ENCODE results near the gene SLAMF1. TPM values are rescaled to one million over a fixed set of nuclear protein-coding genes. Genes with fewer than 3 reads are reported as not detected.

SLAMF1 gene
- polyA plus RNA-seq, 2 donors: 0.26 to 0.29 TPM

GRCh38 chr1:160665330-160666078, 18.7 kb upstream of the SLAMF1 start:
- Histone ChIP-seq H3K27me3 (ENCODE audit: control insufficient read depth in 1 of 2, insufficient read depth in 2 of 2, low read length in 2 of 2) (no peaks in the 10 kb centered on the region), H3K27ac (ENCODE audit: low read depth in 2 of 2, low read length in 1 of 2) (no peak overlapping the region), H3K4me3 (ENCODE audit: low read depth in 1 of 2, low read length in 2 of 2) (no peak overlapping the region), H3K4me1 (ENCODE audit: control insufficient read depth in 2 of 2, insufficient read depth in 2 of 2, low read length in 1 of 2) (no peaks in the 10 kb centered on the region), H3K9me3 (ENCODE audit: control insufficient read depth in 2 of 2, insufficient read depth in 1 of 2, low read depth in 1 of 2, low read length in 1 of 2) (peaks cover 2 to 3% of the 10 kb centered on the region in 2 donors), H3K36me3 (ENCODE audit: control insufficient read depth in 2 of 2, insufficient read depth in 2 of 2, low read length in 1 of 2) (no peaks in the 10 kb centered on the region)
- 27 to 34% methylated on average over 6 of the region's 6 CpGs for WGBS, 2 donors

DNA sequence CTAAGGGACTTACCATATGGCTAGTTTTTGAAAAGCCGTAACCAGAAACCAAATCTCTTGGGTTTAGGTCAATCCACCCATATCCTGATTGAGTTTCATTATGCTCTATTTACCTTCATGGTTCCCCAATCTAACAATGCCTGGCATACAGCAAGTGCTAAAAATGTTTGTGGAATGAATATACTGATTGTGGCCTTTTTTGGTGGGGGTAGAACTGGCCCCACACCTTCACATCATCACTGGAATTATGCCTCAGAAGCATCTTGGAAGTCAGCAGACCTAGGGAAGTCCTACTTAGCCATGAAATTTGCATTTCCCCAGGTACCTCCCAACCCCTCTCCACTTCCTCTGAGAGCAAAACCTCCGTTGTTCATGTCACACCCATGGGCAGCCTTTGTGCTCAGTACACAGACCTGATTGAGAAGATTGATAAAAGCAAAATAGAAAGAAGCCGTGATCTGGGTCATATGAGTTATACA, 17.8 kb upstream of the SLAMF1 start:
- H3K36me3 ChIP-seq (ENCODE audit: control insufficient read depth in 2 of 2, insufficient read depth in 2 of 2, low read length in 1 of 2): no peaks in the 10 kb centered on the region
- 63 to 65% methylated on average over 3 of the region's 3 CpGs for WGBS, 2 donors
- no peaks in the 10 kb centered on the region for H3K27me3 ChIP-seq (ENCODE audit: control insufficient read depth in 1 of 2, insufficient read depth in 2 of 2, low read length in 2 of 2)
- H3K4me1 ChIP-seq (ENCODE audit: control insufficient read depth in 2 of 2, insufficient read depth in 2 of 2, low read length in 1 of 2): no peaks in the 10 kb centered on the region
- no peak overlapping the region for H3K4me3 ChIP-seq (ENCODE audit: low read depth in 1 of 2, low read length in 2 of 2)
- H3K9me3 ChIP-seq (ENCODE audit: control insufficient read depth in 2 of 2, insufficient read depth in 1 of 2, low read depth in 1 of 2, low read length in 1 of 2): no peaks in the 10 kb centered on the region
- H3K27ac ChIP-seq (ENCODE audit: low read depth in 2 of 2, low read length in 1 of 2): no peak overlapping the region

DNA sequence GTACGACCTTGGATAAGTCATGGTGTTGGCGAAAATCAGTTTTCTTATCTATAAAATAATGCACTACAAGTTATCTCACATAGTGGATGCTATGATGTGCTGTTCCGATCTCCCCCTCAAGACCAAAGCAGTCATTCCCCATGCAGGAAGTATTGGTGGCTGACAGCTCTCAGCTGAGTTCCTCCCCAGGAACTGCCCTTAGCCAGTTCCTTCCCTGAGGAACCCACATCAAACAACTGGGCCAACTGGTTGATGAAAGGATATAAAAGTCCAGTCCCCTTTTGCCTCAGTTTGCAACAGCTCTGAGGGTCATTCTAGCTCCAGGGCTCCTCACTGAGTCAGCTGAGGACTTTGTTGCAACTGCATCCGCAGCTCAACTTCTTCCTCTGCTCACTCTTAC, 16.1 kb upstream of the SLAMF1 start:
- no peaks in the 10 kb centered on the region for H3K27me3 ChIP-seq (ENCODE audit: control insufficient read depth in 1 of 2, insufficient read depth in 2 of 2, low read length in 2 of 2)
- no peaks in the 10 kb centered on the region for H3K9me3 ChIP-seq (ENCODE audit: control insufficient read depth in 2 of 2, insufficient read depth in 1 of 2, low read depth in 1 of 2, low read length in 1 of 2)
- no peak overlapping the region for H3K27ac ChIP-seq (ENCODE audit: low read depth in 2 of 2, low read length in 1 of 2)
- no peaks in the 10 kb centered on the region for H3K4me1 ChIP-seq (ENCODE audit: control insufficient read depth in 2 of 2, insufficient read depth in 2 of 2, low read length in 1 of 2)
- H3K4me3 ChIP-seq (ENCODE audit: low read depth in 1 of 2, low read length in 2 of 2): no peak overlapping the region
- H3K36me3 ChIP-seq (ENCODE audit: control insufficient read depth in 2 of 2, insufficient read depth in 2 of 2, low read length in 1 of 2): no peaks in the 10 kb centered on the region
- 82 to 83% methylated on average over 4 of the region's 4 CpGs for WGBS, 2 donors

DNA sequence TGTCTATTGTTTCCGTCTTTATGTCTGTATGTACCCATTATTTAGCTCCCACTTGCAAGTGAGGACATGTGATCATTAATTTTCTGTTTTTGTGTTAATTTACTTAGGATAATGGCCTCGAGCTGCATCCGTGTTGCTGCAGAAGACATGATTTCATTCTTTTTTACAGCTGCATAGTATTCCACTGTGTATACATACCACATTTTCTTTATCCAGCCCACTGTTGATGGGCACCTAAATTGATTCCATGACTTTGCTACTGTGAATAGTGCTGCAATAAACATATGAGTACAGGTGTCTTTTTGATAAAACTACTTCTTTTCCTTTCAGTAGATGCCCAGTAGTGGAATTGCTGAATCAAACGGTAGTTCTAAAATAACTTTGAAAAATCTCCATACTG, 12.7 kb upstream of the SLAMF1 start:
- H3K4me3 ChIP-seq (ENCODE audit: low read depth in 1 of 2, low read length in 2 of 2): no peak overlapping the region
- no peaks in the 10 kb centered on the region for H3K36me3 ChIP-seq (ENCODE audit: control insufficient read depth in 2 of 2, insufficient read depth in 2 of 2, low read length in 1 of 2)
- no peaks in the 10 kb centered on the region for H3K9me3 ChIP-seq (ENCODE audit: control insufficient read depth in 2 of 2, insufficient read depth in 1 of 2, low read depth in 1 of 2, low read length in 1 of 2)
- no peaks in the 10 kb centered on the region for H3K4me1 ChIP-seq (ENCODE audit: control insufficient read depth in 2 of 2, insufficient read depth in 2 of 2, low read length in 1 of 2)
- WGBS, 2 donors: 93 to 95% methylated on average over 4 of the region's 4 CpGs
- H3K27me3 ChIP-seq (ENCODE audit: control insufficient read depth in 1 of 2, insufficient read depth in 2 of 2, low read length in 2 of 2): no peaks in the 10 kb centered on the region
- no peak overlapping the region for H3K27ac ChIP-seq (ENCODE audit: low read depth in 2 of 2, low read length in 1 of 2)

DNA sequence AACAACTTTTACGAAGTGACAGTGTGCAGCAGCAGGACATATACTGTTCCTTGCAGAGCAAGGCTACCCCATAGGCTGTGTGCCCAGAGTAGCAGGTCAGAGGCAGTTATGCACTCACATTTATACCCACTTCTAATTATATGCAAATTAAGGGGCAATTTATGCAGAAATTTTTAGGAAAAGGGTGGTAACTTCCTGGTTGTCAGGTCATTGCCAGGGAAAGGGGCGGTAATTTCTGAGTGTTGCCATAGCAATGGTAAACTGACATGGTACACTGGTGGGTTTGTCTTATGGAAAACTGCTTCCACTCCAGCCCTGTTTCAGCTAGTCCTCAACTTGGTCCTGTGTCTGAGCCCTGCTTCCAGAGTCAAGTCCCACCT, 12.0 kb upstream of the SLAMF1 start:
- Histone ChIP-seq H3K27ac (ENCODE audit: low read depth in 2 of 2, low read length in 1 of 2) (no peak overlapping the region), H3K4me1 (ENCODE audit: control insufficient read depth in 2 of 2, insufficient read depth in 2 of 2, low read length in 1 of 2) (peaks cover 0 to under 1% of the 10 kb centered on the region in 2 donors), H3K4me3 (ENCODE audit: low read depth in 1 of 2, low read length in 2 of 2) (no peak overlapping the region), H3K36me3 (ENCODE audit: control insufficient read depth in 2 of 2, insufficient read depth in 2 of 2, low read length in 1 of 2) (no peaks in the 10 kb centered on the region), H3K27me3 (ENCODE audit: control insufficient read depth in 1 of 2, insufficient read depth in 2 of 2, low read length in 2 of 2) (no peaks in the 10 kb centered on the region), H3K9me3 (ENCODE audit: control insufficient read depth in 2 of 2, insufficient read depth in 1 of 2, low read depth in 1 of 2, low read length in 1 of 2) (no peaks in the 10 kb centered on the region)
- 96 to 97% methylated on average over 2 of the region's 2 CpGs for WGBS, 2 donors

GRCh38 chr1:160658162-160658813, 11.4 kb upstream of the SLAMF1 start:
- no peak overlapping the region for H3K4me3 ChIP-seq (ENCODE audit: low read depth in 1 of 2, low read length in 2 of 2)
- H3K27ac ChIP-seq (ENCODE audit: low read depth in 2 of 2, low read length in 1 of 2): no peak overlapping the region
- no peaks in the 10 kb centered on the region for H3K36me3 ChIP-seq (ENCODE audit: control insufficient read depth in 2 of 2, insufficient read depth in 2 of 2, low read length in 1 of 2)
- H3K9me3 ChIP-seq (ENCODE audit: control insufficient read depth in 2 of 2, insufficient read depth in 1 of 2, low read depth in 1 of 2, low read length in 1 of 2): no peaks in the 10 kb centered on the region
- 68 to 83% methylated on average over 8 of the region's 8 CpGs for WGBS, 2 donors
- no peaks in the 10 kb centered on the region for H3K27me3 ChIP-seq (ENCODE audit: control insufficient read depth in 1 of 2, insufficient read depth in 2 of 2, low read length in 2 of 2)
- H3K4me1 ChIP-seq (ENCODE audit: control insufficient read depth in 2 of 2, insufficient read depth in 2 of 2, low read length in 1 of 2): peaks cover 0 to 2% of the 10 kb centered on the region in 2 donors

- WGBS, 2 donors: 59 to 66% methylated on average over 5 of the region's 5 CpGs
- no peak overlapping the region for H3K4me3 ChIP-seq (ENCODE audit: low read depth in 1 of 2, low read length in 2 of 2)
- no peaks in the 10 kb centered on the region for H3K27me3 ChIP-seq (ENCODE audit: control insufficient read depth in 1 of 2, insufficient read depth in 2 of 2, low read length in 2 of 2)
- no peak overlapping the region for H3K27ac ChIP-seq (ENCODE audit: low read depth in 2 of 2, low read length in 1 of 2)
- no peaks in the 10 kb centered on the region for H3K36me3 ChIP-seq (ENCODE audit: control insufficient read depth in 2 of 2, insufficient read depth in 2 of 2, low read length in 1 of 2)
- H3K9me3 ChIP-seq (ENCODE audit: control insufficient read depth in 2 of 2, insufficient read depth in 1 of 2, low read depth in 1 of 2, low read length in 1 of 2): no peaks in the 10 kb centered on the region
- H3K4me1 ChIP-seq (ENCODE audit: control insufficient read depth in 2 of 2, insufficient read depth in 2 of 2, low read length in 1 of 2): peaks cover 0 to 2% of the 10 kb centered on the region in 2 donors
Measured at GRCh38 chr1:160657250-160657781, 10.5 kb upstream of the SLAMF1 start.

DNA sequence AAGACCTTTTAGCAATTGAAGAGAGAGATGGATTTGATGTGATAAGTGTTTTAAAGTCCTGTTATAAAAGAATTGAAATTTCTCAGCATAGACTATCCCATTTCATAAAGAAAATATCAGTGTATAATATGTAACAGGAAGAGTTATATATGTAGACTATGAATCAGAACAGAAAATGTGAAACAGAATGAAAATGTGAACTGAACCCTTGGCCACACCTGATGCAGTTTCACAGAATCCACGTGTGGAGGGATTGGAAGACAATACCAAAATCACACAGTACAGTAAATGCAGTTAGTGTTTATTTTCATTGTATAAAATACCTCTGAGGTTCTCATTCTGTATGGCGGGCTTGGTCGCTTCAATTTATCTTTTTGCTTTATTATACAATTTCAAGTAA, 9.9 kb upstream of the SLAMF1 start:
- H3K9me3 ChIP-seq (ENCODE audit: control insufficient read depth in 2 of 2, insufficient read depth in 1 of 2, low read depth in 1 of 2, low read length in 1 of 2): no peaks in the 10 kb centered on the region
- no peak overlapping the region for H3K4me3 ChIP-seq (ENCODE audit: low read depth in 1 of 2, low read length in 2 of 2)
- peaks cover 0 to 2% of the 10 kb centered on the region in 2 donors for H3K4me1 ChIP-seq (ENCODE audit: control insufficient read depth in 2 of 2, insufficient read depth in 2 of 2, low read length in 1 of 2)
- no peaks in the 10 kb centered on the region for H3K36me3 ChIP-seq (ENCODE audit: control insufficient read depth in 2 of 2, insufficient read depth in 2 of 2, low read length in 1 of 2)
- H3K27ac ChIP-seq (ENCODE audit: low read depth in 2 of 2, low read length in 1 of 2): no peak overlapping the region
- H3K27me3 ChIP-seq (ENCODE audit: control insufficient read depth in 1 of 2, insufficient read depth in 2 of 2, low read length in 2 of 2): no peaks in the 10 kb centered on the region
- WGBS, 2 donors: 59 to 66% methylated on average over 3 of the region's 3 CpGs

DNA sequence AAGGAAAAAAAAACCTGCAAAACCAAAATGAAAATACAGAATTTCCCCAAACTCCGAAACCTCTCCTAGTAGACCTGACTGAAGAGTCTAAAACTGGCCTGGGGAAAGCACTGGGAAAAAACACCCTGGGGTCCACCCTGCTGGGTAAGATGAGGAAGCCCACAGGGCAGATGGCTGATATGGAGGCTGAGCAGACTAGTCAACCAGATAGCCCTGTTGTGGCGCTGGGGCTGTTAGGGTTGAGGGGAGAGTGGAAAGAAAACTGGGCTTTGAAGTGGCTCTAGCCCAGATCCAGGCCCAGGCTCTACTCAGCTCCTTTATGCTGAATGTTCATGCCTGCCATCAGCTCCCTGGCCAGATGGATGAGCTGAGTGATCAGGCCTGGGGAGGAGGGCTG, 6.8 kb upstream of the SLAMF1 start:
- WGBS, 2 donors: 94 to 96% methylated on average over 2 of the region's 2 CpGs
- H3K4me1 ChIP-seq (ENCODE audit: control insufficient read depth in 2 of 2, insufficient read depth in 2 of 2, low read length in 1 of 2): peaks cover 0 to 2% of the 10 kb centered on the region in 2 donors
- H3K4me3 ChIP-seq (ENCODE audit: low read depth in 1 of 2, low read length in 2 of 2): no peak overlapping the region
- no peaks in the 10 kb centered on the region for H3K27me3 ChIP-seq (ENCODE audit: control insufficient read depth in 1 of 2, insufficient read depth in 2 of 2, low read length in 2 of 2)
- H3K9me3 ChIP-seq (ENCODE audit: control insufficient read depth in 2 of 2, insufficient read depth in 1 of 2, low read depth in 1 of 2, low read length in 1 of 2): no peaks in the 10 kb centered on the region
- no peak overlapping the region for H3K27ac ChIP-seq (ENCODE audit: low read depth in 2 of 2, low read length in 1 of 2)
- H3K36me3 ChIP-seq (ENCODE audit: control insufficient read depth in 2 of 2, insufficient read depth in 2 of 2, low read length in 1 of 2): no peaks in the 10 kb centered on the region
